ENCODE data around the gene TNFAIP8.

TNFAIP8 gene

DNA sequence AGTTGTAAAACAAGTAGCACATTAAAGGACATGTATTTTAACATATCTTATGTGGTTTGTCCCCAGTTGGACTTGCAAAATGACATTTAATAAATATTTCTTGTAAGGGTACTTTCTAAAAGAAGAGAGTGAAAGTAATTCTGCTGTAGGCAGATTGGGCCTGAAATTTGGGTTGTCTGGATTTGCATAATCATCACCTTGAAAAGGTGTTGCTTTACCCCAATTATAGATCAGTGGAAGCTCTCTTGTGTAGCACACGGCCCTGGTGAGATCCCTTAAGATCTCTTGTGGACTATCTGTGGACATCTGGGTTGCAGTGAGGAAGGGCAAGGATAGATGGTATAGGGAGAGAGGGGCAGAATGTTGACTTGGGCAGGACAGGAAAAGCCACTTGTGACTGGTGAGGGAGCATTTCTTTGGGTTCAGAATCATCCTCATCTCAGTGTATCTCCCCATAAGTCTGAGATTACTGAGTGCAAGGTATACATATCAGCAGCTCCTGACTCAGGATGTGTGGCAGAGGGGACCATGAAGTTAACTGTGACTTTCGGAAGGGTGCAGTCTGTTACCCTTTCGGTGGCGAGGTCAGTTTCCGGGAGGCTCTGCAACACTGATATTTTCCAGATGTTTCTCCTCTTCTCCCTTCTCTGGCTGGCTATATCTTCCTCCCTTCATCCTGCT is 2.0 kb upstream of the TNFAIP8 start:
- DNase-seq: no peak

DNA sequence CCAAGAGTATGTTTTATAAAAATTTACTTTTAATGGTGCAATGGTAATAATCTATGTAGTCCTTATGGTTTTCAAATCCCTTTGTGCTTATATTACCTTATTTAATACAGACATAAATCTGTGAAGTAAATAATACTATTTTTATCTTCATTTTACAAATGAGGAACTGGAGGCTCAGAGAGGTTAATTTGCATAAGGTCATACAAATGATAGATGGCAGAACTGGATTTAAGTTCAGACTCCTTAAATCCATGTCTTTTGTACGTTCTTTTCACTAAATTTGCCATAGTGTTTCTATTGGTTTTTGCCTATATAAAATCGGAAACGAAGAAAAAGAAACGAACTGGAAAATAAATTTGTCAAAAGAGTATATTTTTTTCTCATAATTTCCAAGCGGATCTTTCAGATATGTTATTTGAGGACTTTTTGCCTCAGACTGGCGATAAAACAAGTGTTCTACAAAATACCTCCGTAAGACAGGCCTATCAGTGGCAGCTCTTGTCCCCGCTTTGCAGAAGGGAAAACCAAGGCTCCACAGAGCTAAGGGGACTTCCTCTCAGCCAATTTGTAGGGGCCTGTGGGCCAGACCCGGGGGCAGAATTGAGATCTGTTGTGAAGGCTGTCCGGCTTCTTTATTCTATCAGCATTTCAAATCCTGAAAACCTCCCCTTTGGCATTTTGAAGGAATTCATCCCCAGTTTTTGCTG is 1.1 kb upstream of the TNFAIP8 start:
- DNase-seq: no peak

DNA sequence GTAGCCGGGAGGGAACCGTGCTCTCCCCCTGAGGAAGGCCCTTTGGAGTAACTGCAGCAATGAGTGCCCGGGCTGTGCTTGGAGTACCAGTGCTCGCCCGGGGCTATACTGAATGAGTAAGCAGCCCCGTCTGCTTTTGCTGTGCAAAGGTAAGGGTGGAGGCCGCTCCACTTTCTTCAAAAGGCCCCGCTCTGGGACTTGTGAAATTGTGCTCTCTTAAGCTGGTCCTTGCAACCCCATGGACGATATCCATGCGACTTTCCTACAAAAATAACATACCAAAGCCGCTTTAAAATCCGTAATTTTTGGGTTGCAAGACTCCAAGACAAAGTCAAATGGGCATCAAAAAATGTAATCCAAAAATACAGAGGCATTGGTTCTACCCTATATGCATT is 578 bp upstream of the TNFAIP8 start:
- no peak for DNase-seq

DNA sequence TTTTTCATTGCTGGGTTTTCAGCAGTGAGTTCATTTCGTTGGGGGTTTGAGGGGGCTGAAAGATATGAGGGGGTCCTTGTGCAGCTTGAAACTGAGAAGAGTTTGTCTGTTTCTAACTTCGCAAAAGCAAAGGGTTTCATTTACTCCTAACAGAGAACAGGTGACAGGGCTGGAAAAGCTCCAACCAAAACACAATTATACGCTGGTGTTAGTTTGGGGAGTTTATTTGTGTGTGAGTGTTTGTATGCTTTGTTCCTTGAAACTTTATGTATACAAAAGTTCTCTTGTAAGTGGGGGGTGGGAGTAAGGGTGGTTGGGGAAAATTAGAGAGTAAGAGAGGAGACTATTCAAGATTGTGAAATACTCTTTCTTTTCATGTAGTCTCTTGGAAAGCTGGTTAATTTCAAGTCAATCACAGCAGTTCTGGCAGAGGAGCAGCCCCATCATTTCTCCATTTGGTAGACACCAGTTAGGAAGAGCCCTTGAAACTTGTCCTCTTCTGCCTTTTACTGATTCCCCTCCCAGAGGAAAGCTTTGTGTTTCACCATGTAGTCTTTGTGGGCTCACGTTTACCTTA is 881 bp downstream of the TNFAIP8 start:
- DNase-seq: peak; percentile 13

DNA sequence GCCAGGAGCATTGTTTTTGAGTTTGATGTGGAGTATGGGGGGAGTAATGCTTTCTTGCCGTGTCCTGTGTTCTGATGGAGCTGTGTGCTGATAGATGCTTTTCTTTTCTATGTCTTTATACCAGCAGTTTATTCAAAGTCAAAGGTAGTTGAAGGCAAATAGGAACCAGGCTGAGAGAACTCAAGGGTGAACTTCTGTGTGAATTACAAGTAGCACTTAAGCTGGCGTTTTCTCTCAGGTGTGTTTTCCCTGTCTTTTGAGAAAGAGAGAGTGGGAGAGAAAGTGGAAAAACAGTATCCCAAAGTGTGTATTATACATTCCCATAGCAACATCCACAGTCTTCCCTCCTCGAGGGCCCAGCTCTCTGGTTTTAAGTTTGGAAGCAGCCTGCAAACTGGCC is 1.5 kb downstream of the TNFAIP8 start:
- DNase-seq: no peak

- no peak for DNase-seq
These were observed 2.1 kb downstream of the TNFAIP8 start for GRCh38 chr5:119357808-119358529.

GRCh38 chr5:119358530-119358900 is 2.7 kb downstream of the TNFAIP8 start:
- DNase-seq: no peak

DNA sequence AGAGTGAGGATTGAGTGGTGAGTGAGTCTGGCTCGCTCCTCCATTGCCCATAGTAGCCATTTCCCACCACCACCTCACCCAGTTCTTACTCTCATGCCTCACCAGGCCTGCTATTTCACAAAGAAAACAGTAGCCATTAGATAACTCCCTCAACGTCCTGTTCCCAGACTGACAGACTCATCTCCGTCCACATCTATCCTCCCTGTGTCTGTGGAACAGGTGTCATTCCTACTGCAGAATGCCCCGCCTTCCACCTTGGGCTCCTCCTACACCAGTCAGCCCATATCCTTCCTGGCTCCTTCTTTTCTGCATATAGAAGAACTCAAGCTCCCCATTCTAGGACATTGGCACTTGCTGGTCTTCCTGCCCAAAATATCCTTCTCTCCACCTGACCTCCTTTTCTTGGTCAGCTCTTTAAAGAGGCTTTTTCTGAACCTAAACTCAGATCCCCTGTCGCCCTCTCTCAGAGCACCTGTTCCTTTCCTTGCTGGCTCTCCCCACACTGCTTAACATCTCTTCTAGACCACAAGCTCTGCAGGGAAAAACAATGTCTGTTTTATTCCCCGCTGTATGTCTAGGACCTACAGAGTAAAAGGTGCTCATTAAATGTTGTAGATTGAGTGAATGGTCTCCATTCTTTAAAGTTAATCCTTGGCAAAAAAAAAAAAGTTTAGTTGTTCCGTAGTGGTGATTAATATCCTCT is 3.2 kb downstream of the TNFAIP8 start:
- DNase-seq: no peak

DNA sequence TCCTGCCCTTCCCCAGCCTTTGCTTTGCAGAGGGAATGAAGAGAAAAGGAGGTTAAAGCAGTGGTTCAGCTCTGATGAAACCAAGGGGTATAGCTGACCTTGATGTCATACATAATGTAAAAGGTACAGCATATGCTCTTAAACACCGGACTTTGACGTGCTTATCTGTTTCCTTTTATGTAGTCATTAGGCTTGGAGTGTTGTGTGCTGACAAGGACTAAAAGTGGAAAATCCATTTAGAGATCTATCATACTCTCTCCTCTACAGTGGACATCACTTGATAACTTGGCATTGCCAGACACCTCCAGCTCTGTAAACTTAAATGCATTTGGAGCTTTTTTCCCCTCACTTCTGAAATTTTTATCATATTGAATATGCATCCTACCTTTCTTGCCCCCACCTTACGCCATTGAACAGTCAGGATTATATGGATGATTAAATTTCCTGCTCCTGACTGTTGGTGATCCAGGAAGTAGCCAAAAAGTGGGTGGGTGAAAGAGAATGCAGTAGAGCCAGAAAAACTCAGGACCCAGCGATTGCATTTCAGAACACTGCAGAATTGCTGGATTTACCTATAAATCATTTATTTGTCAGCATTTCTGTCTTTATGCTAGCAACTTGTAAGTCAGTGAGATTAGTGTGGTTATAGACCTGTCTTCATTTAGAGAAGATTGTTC is 4.1 kb downstream of the TNFAIP8 start:
- DNase-seq: no peak

- peak; percentile 72 for DNase-seq
These were observed 5.2 kb downstream of the TNFAIP8 start for GRCh38 chr5:119360905-119361593.

- no peak for DNase-seq
These were observed 5.8 kb downstream of the TNFAIP8 start for GRCh38 chr5:119361594-119362125.

DNA sequence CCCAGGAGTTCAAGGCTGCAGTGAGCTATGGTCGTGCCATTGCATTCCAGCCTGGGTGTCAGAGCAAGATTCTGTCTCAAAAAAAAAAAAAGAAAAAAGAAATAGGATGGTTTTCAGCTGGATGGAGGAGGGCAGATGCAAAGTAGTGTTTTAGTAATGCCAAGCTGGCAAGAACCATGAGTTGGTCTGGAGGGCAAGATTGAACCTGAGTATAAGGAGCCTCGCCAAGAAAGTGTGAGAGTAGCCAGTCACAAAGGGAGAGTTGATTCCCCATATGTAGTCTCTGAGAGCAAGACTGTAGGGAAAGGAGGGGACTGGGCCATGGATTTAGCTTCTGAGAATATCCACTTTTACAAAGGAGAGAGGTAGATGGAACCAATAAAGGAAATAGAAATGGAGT is 6.9 kb downstream of the TNFAIP8 start:
- no peak for DNase-seq

DNA sequence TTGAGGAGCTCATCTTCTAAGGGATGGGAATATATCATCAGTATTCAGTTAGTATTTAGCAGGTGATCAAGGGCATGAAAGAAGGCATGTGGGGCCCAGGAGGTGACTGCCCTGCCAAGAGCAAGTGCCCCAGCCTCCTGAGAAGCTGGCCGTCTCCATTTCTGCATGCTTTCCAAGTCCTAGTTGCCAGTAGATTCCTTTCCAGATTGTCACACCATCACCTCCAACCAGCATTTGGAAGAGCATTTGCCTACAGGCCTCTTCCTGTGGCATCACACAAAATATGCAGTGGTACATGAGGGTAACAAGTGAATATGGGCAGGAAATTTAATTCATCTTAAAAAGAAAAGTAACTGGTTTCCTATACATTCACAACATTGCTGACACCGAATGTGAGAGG is 7.5 kb downstream of the TNFAIP8 start:
- DNase-seq: no peak

DNA sequence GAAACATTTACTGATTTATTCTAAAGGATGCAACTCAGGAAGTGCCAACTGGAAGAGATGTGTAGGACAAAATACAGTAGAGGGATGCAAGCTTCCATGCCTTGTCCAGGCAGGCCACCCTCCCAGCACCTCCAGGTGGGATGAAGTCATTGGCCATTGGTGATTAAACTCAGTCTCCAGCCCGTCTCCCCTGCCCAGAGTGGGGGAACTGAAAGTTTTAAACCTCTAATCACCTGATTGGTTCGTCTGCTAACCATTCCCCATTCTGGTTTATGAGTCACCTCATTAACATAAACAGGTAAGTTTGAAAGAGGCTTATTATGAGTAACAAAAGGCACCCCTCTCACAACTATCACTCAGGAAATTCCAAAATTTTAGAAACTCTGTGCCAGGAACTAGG is 8.1 kb downstream of the TNFAIP8 start:
- DNase-seq: no peak

GRCh38 chr5:119365847-119366539 is 10.2 kb downstream of the TNFAIP8 start:
- DNase-seq: no peak

GRCh38 chr5:119366540-119366881 is 10.7 kb downstream of the TNFAIP8 start:
- DNase-seq: no peak

DNA sequence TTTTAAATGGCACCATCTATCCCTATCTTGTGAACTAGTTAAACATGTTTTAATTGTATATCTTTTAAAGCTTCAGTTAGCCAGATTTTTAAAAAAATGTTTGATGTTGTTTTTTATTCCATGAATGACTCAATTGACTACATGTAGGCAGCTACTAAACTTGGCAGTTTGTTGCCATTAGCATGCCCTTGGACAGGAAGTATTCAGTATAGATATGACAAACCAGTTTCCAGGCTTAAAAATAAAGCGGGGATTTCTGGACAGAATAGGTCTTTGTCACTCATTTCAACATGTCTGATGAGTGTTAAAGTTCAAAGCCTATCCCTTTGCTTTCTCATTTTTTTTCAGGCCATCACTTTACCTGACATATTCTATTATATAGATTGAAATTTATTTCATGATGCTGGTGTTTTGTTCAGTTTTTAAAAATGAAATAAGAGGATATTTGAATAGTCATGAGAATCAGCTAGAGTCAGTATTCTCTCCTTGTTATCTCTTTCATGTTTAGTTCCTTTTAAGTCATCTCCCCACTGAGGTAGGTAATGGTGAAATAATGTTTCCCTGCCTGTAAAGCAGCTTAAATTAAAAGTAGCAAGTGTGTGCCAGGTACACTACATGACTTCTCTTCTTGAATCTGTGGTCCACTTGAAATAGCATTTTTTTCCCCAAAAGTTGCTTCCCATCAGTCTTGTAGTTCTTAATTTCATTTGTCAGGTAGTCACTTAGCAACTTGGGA is 11.9 kb downstream of the TNFAIP8 start:
- peak; percentile 38 for DNase-seq

DNA sequence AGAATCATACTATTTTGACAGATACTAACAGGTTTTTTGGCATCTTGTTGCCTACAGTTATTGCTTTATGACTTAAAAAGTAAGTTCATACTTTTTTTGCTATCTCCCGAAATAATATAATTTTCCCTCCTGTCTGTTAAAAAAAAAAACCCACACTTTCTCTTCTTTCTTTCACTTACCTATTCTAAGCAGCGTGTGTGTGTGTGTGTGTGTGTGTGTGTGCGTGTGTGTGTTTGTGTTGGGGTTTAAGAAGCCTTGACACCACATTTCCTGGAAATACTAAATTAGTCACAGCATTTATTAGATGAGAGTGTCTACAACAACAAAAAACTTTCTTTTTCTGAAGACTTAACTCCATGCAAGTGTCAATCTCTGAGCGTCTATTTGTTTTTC is 12.4 kb downstream of the TNFAIP8 start:
- no peak for DNase-seq

DNA sequence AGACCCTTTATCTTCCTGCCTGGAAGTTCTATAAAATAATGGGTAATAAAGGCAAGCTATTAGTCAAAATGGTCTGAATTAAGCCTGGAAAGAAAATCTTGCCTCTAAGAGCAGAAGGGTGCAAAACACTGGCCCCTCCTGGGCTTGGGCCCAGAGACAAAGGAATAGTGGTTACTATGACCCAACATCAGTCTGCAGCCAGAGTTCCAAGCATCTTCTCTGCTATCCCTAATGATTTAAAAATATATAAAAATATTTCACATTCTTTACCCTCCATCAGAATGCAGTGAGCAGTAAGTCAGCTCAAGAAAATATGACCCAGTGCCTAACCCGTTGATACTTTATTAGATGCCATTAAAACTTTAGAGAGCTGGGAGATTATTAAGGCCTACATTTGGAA is 14.7 kb downstream of the TNFAIP8 start:
- DNase-seq: peak; percentile 37

GRCh38 chr5:119371146-119371545 is 15.3 kb downstream of the TNFAIP8 start:
- no peak for DNase-seq

All from EL (cell line).